T-helper 9 cell (primary cell): ENCODE measurements around the gene PGLYRP3.

Experiments
- DNase-seq: peaks from one replicate; pipeline ENCODE4 v3.0.0-alpha.2; 2020

PGLYRP3 gene

DNA sequence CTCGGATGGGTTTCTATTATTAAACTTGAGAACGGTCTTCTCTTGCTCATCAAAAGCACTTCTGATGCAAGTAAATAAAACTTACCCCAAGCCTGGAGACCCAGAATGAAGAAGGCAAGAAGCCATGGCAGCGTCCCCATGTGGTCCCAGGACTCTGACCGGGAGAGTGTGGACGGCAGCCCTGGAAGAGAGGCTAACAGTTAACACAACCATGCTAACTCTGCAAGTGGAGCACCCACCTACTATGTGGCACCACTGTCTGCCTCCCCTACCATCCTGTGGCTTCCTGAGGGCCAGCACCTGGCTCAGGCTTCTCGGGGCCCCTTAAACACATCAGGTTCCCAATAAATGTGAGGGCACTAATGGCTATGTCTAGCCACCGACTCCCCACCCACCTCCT, 2.2 kb downstream of the PGLYRP3 start:
- DNase-seq: no peak

DNA sequence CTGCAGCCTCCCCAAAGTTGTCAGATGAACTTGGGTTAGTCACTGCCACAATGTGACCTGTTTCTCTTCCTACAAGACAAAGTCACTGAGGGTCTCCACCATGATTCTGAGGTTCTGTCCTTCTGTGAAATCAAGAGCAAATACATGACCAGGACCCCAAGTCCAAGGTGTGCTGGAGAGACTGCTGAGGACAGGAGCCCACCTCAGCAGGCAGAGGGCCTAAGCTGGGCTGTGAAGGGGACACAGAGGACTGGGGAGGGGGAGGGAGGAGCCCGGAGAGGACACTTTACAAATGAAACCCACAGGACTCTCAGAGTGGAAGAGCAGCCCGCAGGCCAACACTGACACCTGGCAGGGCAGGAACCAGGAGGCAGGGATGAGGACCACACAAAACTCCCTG, 3.3 kb downstream of the PGLYRP3 start:
- no peak for DNase-seq

DNA sequence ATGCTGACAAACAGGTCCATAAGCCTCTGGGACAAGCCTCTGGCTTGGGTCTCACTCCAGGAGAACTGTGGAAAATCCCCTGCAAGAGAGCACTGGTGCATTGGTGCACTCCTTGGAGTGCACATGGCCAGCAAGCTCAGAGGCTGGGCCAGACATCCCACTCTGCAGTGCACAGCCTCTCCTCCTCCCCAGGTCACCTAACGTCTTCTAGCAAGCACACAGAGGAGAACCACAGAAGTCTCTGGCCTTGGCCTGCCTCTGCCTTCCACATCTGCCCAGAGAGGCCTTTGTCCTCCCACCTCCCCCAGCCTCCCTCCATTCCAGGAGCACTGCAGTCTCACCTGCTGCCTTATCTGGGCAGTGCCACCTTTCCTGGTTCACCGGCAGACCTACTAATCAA, 4.2 kb downstream of the PGLYRP3 start:
- no peak for DNase-seq

DNA sequence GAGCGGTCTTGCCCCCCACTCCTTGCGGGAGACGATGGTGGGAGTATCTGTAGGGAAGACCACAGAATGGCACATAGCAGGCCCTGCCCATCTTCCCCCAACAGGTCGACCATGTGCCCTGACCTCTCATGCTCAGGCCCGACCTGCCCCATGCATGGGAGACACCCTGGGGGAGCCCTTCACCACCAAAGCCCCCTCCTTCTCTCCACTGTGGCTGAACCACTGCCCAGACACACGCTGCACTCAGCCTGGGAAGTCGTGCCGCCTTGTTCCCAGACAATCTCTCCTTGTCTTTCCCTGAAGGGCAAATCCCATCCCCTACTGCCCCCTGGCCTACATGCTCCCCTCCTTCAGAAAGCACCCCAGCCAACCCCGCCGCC, 5.5 kb downstream of the PGLYRP3 start:
- no peak for DNase-seq

DNA sequence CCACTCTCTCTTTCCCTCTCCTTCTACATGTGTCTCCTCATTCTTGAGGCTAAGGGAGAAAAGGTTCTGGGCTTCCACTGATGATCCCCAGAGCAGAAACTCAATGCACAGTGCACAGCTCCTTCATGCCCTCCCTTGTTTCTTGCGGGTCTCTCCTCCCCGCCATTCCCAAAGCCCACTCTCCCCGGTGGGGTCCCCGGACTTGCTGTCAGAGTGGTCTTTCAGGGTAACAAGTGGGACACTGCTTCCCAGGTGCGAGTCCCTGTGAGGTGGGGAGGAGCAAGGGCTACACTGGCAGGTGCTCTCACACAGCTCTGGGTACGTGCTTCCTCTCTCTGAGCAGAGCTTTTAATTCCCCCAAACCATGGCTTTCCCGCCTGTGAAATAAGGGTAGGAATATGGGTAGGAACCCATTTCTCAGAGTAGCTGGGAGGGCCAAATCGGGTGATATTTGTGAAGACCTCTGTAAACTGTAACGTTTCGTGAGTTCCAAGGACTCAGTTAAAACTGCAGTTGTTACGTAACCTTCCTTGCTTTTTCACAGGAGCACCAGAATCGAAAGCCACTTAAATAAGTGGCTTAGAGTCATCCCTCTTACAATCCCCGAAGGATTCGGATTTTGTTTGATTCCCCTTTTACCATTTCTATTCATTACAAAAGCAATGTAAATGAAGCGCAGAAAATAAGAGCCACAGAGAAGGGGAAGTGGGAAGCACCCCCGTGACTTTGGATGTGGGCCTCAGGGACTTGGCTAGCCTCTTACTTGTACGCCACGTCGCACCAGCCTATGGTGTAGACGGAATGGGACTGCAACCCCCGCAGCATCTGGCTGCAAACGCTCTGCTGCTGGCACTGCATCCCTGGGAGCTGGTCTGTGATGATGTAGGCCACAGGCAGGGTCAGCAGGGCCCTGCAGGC, 6.2 kb downstream of the PGLYRP3 start:
- no peak for DNase-seq

DNA sequence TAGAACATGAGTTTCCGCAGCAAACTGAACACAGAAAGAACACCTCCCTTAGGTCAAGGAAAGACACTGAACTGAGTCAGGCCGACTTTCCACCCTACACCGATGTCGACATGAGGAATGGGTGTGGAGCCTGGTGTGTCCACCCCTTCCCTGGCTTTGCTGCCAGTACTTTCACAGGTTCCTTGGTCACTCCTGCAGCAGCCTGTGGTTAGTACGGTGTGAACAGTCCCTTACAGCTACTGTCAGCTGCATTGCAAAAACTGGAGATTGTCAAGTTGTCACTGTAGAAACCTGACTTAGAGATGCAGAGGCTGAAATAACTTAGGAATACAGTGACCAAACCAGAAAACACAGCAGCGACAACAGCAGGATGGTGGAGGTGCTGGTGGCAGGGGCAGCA, 7.1 kb downstream of the PGLYRP3 start:
- no peak for DNase-seq

DNA sequence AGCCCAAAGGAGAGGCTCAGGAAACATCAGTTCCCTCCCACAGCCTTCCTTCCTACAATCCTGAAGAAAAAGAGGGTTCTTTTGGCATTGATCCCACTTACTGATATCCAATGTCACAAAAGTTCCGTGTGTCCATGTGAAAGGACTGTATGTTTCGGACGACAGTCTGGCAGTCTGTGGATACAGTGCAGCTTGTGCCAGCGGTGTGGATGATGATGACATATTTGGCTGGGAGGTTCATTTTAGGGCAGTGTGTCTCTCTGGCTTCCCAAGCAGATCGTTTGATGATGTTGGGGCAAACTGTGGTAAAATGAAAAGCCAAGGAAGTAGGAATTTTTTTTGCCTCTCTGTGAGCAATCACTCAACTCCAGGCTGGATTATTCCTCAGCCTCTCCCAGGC, 10.4 kb downstream of the PGLYRP3 start:
- DNase-seq: no peak

DNA sequence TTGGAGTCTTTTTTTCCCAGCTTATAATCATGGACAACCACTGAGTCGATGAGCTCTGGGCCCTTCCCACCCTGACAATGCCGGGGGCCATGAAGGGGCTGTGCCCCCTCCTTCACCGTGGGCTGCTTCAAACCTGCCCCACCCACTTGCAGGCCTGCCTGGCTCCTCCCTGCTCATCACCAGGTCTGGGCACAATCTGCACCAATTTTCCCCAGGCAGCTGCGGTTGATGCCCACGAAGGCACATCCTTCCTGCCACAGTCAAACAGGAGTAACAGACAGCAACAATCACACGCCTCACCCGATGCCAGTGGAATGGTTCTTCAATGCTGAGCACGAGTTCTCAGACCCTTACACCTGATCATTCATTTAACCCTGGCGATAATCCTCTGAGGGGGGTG, 18.9 kb downstream of the PGLYRP3 start:
- DNase-seq: no peak

DNA sequence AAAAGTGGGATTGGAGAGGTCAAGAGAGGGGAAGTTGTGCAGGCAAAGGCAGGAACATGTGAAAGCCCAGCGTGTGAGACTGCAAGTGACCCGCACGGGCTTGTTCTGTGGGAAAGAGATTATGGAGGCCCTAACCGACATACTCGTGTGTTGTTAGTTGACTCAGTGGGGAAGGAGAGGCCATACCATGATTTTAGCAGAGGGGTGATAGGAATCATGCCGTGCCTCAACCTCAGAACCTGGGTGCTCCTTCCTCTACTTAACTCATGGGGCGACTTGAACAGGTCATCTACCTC, 19.3 kb downstream of the PGLYRP3 start:
- DNase-seq: no peak

DNA sequence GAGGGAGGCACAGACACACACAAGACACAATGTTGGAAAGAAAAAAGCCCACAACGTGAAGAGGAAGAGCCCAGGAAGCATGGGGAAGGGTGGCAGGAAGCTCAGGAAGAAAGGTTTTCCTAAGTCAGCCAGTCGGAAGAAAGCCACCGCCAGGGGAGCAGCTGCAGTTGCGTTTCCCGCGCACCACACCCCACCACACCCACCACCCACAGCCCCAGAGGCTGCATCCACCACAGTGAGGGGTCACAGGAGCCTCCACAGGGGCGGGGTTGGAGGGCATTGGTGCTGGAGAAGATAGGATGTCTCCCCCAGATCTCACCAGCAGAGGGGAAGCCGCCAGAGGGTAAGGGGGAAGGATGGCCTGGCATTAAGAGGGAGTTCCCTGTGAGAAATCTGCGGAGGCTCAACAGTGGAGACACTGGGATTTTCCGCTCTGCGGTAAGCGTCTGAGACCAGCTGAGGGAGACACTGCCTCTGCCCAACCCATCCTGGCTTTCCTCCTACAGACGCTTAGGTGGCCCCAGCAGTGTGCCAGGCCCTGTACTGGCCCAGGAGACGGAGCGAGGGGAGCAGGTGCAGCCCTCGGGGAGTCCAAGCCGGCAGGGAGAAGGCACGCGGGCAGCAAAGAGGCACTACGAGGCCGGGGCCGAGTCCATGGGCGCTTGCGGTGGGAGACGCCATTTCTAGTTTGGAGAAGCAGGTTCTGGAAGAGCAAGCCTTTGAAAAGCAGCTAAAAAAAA, 19.8 kb downstream of the PGLYRP3 start:
- no peak for DNase-seq

DNA sequence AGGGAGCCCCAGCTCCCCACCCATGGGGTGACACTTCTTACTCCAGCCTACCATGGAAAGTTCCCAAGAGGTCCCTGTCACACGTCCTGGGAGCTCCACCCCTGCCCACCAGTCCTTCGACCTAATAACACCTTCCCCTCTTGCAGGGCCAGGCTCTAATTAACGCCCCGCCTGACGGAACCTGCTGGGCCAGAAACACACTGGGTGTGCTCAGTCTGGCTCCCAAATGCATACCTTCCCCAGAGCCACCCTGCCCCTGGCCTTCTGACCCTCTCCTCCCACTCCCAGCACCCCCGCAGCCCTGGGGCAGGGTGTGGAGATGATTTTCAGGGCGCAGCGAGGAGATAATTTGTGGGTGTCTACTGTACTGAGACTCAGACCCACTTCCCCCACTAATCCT, 20.6 kb downstream of the PGLYRP3 start:
- no peak for DNase-seq

DNA sequence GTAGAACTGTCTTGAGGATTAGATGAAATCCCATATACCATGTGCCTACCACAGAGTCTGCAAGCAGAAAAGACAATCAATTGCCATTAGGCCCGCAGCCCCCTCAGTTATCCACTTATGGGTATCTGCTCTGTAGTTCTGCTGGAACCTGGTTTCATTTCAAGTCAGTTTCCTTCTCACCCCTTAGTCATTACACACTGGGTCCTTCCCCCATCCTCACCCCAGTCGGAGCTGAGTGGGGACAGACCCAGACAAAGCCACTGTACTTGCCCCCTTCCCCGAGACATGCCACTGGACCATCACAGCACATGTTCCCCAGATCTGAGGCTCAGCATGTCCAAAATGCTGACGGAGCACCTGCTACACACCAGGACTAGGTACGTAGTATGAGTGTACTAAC, 21.2 kb downstream of the PGLYRP3 start:
- DNase-seq: no peak

DNA sequence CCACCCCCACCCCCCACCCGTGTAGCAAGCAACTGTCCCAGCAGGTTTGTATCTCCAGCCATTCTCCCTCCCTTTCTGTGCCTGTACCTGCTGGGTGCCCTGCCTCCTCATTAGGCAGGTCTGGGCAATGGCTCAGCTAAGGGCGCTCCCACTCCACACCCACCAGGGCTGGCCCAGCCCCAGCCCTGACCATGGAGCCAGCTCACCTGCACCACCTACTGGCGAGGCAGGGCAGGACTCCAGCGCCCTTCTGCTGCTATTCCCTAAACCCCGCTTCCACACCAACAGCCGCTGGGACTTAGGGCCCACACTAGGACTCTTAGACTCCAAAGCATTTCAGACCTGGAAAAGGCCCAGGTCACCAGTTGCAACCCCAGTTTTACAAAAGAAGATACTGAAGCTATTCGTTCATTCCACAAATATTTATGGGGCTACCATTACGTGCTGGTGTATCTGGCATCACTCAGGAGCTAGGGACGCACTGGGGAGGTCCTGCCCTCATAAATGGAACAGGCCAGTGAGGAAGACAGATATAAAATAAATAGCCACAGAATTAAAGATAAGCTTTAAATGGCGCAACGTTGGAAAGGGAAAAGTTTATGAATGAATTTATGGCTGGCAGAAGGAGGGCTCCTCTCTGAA, 24.0 kb downstream of the PGLYRP3 start:
- no peak for DNase-seq

DNA sequence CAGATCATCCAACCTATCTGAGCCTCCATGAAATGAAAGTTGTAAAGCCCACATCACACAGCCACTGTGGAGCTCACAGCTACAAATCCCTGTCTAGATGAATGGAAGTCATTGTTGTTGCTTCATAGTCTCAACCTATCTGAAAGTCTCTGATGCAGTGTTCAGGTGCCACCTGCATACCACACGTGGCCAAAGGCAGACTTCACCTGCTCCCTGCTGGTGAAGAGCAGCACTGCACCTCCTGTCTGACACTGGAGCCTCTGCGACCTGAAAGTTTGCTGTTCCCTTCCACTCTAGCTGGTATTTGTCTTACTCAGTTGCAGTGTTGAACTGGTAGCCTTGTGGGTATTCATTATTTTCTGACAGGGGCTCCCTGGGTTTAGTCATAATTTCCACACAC, 34.9 kb downstream of the PGLYRP3 start:
- no peak for DNase-seq

DNA sequence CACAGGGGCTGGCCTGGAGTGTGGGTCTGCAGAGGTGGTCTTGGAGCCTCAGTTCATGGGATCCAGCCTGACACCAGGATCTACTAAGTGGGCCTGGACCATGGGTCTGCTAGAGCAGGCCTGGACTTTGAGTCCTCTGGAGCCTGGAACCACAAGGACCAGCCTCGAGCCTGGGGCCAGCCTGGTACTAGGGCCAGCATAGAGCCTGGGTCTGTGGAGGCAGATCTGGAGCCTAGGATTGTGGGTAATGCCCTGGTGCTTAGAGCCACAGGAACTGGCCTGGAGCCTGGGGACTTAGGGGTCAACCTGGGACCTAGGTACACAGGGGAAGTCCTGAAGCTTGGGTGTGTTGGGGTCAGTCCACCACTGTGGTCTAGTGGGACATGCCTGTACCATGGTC, 40.6 kb downstream of the PGLYRP3 start:
- no peak for DNase-seq

DNA sequence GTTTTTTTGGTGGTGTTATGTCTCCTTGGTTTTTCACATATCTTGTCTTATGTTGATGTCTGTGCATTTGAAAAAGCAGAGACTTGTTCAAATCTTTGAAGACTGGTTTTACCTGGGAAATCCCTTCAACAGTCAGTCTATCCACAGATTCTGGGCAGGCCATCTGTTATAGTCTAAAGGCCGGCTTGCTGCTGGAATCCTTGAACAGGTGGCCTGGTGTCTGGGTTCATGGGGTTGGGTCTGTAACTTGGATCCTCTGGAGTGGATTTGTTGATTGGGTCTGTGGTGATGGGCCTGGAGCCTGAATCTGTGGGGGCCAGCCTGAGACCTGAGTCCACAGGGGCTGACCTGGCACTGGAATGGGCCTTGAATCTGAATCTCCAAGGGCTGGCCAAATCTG, 41.0 kb downstream of the PGLYRP3 start:
- DNase-seq: no peak

DNA sequence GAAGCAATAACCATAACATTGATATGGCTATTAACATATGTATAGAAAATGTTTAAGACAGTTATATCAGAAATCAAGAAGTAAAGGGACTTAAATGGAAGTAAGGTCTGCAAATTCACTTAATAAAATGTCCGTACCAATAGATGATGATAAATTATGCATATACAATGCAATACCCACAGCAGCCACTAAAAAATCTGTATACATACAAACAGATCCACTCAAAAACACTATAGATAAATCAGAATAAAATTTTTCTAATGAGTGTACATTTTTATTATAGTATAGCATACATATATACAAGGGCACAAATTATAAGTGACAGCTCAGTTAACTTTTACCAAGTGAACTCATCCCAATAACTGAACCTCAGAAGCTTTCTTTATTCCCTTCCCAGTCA, 47.3 kb downstream of the PGLYRP3 start:
- no peak for DNase-seq

DNA sequence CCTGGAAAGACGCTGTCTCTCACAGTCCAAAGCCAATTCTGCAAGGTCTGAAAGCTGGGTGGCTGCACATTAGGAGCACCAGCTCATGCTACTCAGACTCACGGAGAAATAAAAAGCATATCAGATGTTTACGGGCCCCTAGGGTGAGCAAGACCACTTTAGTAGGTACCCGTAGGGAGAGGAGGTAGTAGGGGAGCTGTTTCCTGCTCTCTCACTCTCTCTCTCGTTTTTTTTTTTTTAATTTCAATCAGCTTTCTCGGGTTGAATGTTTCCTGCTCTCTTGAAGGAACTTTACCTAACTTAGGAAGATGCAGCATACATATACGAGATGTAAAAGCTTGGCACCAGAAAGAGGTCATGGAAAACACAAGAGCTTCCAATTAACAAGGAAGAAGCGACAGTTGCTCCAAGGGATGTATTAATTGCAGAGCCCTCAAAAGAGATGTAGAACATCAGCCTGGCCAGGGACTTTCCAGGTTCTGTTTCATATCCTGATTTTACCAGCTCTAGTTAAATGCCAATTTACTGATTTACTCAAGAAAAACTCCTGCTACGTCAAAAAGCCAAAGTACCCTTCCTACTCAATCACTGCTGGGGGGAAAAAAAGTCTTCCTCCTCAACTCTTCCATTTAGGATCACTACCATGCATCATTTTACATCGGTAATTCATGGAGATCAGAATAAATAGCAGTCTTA, 50.1 kb downstream of the PGLYRP3 start:
- DNase-seq: no peak

DNA sequence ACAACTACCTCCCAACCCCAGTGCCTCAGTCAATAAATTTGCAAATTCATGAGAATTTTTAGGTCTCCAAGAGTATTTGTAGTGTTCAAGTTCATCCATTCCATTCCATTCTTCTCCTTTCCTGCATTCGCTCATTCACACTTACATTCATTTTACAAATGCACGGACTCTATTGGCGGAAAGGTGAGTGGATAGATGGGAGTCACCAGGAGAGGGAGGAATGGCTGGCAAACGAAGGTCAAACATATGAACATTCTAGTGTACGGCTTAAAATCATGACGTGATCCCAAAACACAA, 50.7 kb downstream of the PGLYRP3 start:
- DNase-seq: no peak

DNA sequence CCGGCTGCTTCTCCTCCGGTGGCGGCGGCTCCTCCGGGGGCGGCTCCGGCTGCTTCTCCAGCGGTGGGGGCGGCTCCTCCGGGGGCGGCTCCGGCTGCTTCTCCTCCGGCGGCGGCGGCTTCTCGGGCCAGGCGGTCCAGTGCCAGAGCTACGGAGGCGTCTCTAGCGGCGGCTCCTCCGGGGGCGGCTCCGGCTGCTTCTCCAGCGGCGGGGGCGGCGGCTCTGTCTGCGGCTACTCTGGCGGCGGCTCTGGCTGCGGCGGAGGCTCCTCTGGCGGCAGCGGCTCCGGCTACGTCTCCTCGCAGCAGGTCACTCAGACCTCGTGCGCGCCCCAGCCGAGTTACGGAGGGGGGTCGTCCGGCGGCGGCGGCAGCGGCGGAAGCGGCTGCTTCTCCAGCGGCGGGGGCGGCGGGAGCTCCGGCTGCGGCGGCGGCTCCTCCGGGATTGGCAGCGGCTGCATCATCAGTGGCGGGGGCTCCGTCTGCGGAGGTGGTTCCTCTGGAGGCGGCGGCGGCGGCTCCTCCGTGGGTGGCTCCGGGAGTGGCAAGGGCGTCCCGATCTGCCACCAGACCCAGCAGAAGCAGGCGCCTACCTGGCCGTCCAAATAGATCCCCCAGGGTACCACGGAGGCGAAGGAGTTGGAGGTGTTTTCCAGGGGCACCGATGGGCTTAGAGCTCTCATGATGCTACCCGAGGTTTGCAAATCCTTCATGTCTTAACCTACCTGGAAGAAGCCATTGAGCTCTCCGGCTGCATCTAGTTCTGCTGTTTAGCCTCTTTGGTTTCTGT, 51.3 kb downstream of the PGLYRP3 start:
- DNase-seq: peak; percentile 7

DNA sequence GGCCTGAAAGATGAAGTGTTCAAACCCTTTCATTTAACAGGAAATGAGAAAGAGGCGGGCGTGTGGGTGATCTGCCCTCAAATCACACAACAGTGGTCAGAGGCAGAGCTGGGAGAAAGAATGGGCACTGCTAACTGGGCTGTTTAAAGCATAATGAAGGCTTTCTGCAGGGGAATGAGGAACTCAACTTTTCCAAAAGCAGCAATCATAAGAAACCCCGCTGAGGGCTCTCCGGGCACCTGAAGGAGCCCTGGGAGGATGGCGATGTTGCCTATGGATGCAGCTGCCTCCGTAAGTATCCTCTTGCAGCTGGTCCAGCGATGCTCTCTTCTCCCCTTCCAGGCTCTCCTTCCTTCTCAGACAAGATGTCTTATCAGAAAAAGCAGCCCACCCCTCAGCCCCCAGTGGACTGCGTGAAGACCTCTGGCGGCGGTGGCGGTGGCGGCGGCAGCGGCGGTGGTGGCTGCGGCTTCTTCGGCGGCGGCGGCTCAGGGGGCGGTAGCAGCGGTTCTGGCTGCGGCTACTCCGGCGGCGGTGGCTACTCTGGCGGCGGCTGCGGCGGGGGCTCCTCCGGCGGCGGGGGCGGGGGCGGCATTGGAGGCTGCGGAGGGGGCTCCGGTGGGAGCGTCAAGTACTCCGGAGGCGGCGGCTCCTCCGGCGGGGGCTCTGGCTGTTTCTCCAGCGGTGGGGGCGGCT, 52.0 kb downstream of the PGLYRP3 start:
- DNase-seq: no peak

DNA sequence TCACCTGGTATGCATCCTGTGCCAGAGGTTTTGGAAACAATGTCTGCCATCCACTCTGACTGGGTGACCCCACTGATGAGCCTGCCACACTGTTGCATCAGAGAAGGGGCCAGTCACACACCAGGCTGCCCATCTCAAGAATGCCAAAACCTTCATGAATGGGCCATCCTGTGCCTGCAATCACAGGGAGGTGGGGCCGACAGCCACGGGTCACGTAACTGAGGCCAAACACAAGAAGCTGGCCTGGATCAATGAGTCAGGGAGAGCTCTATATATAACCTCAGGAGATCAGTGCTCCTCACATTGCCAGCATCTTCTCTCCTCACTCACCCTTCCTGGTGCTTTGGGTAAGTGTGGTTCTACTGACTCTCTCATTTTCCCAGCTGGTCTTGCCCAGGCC, 53.4 kb downstream of the PGLYRP3 start, which contains the start of gene LORICRIN:
Gene LORICRIN (plus strand): TSS at position 301 of the 400 bp plus-strand sequence. CDS start 1,263 bp downstream, outside the sequence.
- no peak for DNase-seq
